ENCODE measurements around the gene HPCAL1. TPM values are rescaled to one million over a fixed set of nuclear protein-coding genes. Genes with fewer than 3 reads are reported as not detected.

The HPCAL1 gene
- total and polyA plus RNA-seq, 4 donors = 122 to 147 (median 136) TPM

- H3K4me1 ChIP-seq (ENCODE audit: control insufficient read depth in 5 of 5, insufficient read depth in 5 of 5, low read length in 5 of 5) = peaks cover 10 to 39% (median 16%) of the 10 kb centered on the region in 5 donors
- no peak for ATAC-seq (ENCODE audit: insufficient read depth, low FRiP score)
- H3K9ac ChIP-seq (ENCODE audit: insufficient read depth in 1 of 2, low read length in 2 of 2) = no peak overlapping the region
- H3K9me3 ChIP-seq (ENCODE audit: control insufficient read depth in 4 of 4, insufficient read depth in 3 of 4, low read length in 3 of 4) = no peaks in the 10 kb centered on the region
- DNase-seq = no peak
- peaks cover 0 to 3% (median 1%) of the 10 kb centered on the region in 4 donors for H3K36me3 ChIP-seq (ENCODE audit: control insufficient read depth in 4 of 4, insufficient read depth in 4 of 4, low read length in 4 of 4)
- H3K27ac ChIP-seq (ENCODE audit: low read depth in 1 of 2, low read length in 1 of 2) = peak overlapping the region; percentile 40 to 94
- no peak for TF ChIP-seq CTCF (IDR thresholded peaks at IDR 0.05; ENCODE audit: control extremely low read depth, extremely low read depth)
- no peaks in the 10 kb centered on the region for H3K27me3 ChIP-seq (ENCODE audit: control insufficient read depth in 3 of 3, insufficient read depth in 3 of 3, low read length in 2 of 3)
- no peak overlapping the region for H3K4me3 ChIP-seq
- WGBS, 2 donors = 85% methylated on average over 10 of the region's 10 CpGs
Measured at GRCh38 chr2:10406016-10406415, 103.3 kb downstream of the HPCAL1 start.

GRCh38 chr2:10406491-10407188, 103.9 kb downstream of the HPCAL1 start:
- DNase-seq = no peak
- H3K27me3 ChIP-seq (ENCODE audit: control insufficient read depth in 3 of 3, insufficient read depth in 3 of 3, low read length in 2 of 3) = no peaks in the 10 kb centered on the region
- no peak overlapping the region for H3K9ac ChIP-seq (ENCODE audit: insufficient read depth in 1 of 2, low read length in 2 of 2)
- no peaks in the 10 kb centered on the region for H3K9me3 ChIP-seq (ENCODE audit: control insufficient read depth in 4 of 4, insufficient read depth in 3 of 4, low read length in 3 of 4)
- no peak for ATAC-seq (ENCODE audit: insufficient read depth, low FRiP score)
- H3K4me1 ChIP-seq (ENCODE audit: control insufficient read depth in 5 of 5, insufficient read depth in 5 of 5, low read length in 5 of 5) = peaks cover 11 to 45% (median 16%) of the 10 kb centered on the region in 5 donors
- H3K36me3 ChIP-seq (ENCODE audit: control insufficient read depth in 4 of 4, insufficient read depth in 4 of 4, low read length in 4 of 4) = peaks cover 0 to 4% (median 1%) of the 10 kb centered on the region in 4 donors
- no peak overlapping the region for H3K4me3 ChIP-seq
- H3K27ac ChIP-seq (ENCODE audit: low read depth in 1 of 2, low read length in 1 of 2) = peak overlapping the region in 1 of 2 donors; percentile 94
- WGBS, 2 donors = 44 to 59% methylated on average over 18 of the region's 18 CpGs
- TF ChIP-seq CTCF (IDR thresholded peaks at IDR 0.05; ENCODE audit: control extremely low read depth, extremely low read depth) = no peak

GRCh38 chr2:10407432-10407831, 104.7 kb downstream of the HPCAL1 start:
- no peak for DNase-seq
- no peak for TF ChIP-seq CTCF (IDR thresholded peaks at IDR 0.05; ENCODE audit: control extremely low read depth, extremely low read depth)
- ATAC-seq (ENCODE audit: insufficient read depth, low FRiP score) = no peak
- Histone ChIP-seq H3K4me3 (no peak overlapping the region), H3K27me3 (ENCODE audit: control insufficient read depth in 3 of 3, insufficient read depth in 3 of 3, low read length in 2 of 3) (no peaks in the 10 kb centered on the region), H3K36me3 (ENCODE audit: control insufficient read depth in 4 of 4, insufficient read depth in 4 of 4, low read length in 4 of 4) (peaks cover 0 to 5% (median 4%) of the 10 kb centered on the region in 4 donors), H3K4me1 (ENCODE audit: control insufficient read depth in 5 of 5, insufficient read depth in 5 of 5, low read length in 5 of 5) (peaks cover 11 to 45% (median 16%) of the 10 kb centered on the region in 5 donors), H3K9ac (ENCODE audit: insufficient read depth in 1 of 2, low read length in 2 of 2) (no peak overlapping the region), H3K9me3 (ENCODE audit: control insufficient read depth in 4 of 4, insufficient read depth in 3 of 4, low read length in 3 of 4) (no peaks in the 10 kb centered on the region), H3K27ac (ENCODE audit: low read depth in 1 of 2, low read length in 1 of 2) (peak overlapping the region in 1 of 2 donors; percentile 94)
- whole genome bisulfite sequencing, 2 donors = 41 to 71% methylated on average over 4 of the region's 4 CpGs
